Thyroid gland (tissue), 4 donors: ENCODE data around the gene POFUT1.
"Not testable (repeated sequence)": the region's sequence is repeated elsewhere in the genome, so short reads cannot be mapped to it uniquely, and the experiment has no call there.

Experiments
- POLR2A ChIP-seq, 2 donors: fragments of 450-650 bp; IDR thresholded peaks; one replicate each; pipeline ENCODE4 v1.6.1; 2017; ENCODE audit warnings: antibody characterized with exemption in 2 of 2, mild to moderate bottlenecking in 2 of 2, moderate library complexity in 1 of 2
- TF ChIP-seq, protein P1 (sequence below), 6 experiments: fragments of 200-600 bp in 3 of 6; fragments of 450-650 bp in 3 of 6; sonication (generic) in 3 of 6; IDR thresholded peaks; one replicate each; pipeline ENCODE4 v1.5.1; 2016 to 2019; ENCODE audit warnings: antibody characterized with exemption in 6 of 6, mild to moderate bottlenecking in 2 of 6, inconsistent platforms in 1 of 6, moderate library complexity in 1 of 6

DNA sequence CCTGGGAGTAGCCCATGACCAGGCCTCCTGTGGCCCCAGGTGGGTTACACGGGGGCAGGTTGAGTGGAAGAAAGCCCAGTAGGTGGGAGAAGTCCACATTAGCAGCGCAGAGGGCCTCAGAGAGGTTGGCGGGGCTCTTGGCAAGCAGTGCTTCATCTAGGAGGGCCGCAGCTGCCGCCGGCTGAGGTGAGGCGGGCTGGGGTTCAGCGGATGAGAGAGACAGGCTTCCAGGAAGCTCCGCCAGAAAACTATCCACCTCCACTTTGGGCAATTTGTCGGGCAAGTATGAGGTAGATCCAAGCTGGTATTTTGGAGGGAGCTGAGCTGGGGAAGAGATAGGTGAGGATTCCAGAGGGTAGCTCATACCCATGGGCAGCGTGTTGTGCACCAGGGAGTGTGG, 11.1 kb upstream of the POFUT1 start:
- TF ChIP-seq, protein P1, sequence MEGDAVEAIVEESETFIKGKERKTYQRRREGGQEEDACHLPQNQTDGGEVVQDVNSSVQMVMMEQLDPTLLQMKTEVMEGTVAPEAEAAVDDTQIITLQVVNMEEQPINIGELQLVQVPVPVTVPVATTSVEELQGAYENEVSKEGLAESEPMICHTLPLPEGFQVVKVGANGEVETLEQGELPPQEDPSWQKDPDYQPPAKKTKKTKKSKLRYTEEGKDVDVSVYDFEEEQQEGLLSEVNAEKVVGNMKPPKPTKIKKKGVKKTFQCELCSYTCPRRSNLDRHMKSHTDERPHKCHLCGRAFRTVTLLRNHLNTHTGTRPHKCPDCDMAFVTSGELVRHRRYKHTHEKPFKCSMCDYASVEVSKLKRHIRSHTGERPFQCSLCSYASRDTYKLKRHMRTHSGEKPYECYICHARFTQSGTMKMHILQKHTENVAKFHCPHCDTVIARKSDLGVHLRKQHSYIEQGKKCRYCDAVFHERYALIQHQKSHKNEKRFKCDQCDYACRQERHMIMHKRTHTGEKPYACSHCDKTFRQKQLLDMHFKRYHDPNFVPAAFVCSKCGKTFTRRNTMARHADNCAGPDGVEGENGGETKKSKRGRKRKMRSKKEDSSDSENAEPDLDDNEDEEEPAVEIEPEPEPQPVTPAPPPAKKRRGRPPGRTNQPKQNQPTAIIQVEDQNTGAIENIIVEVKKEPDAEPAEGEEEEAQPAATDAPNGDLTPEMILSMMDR (IDR thresholded peaks at IDR 0.05), result not testable (repeated sequence)
- not testable (repeated sequence) for TF ChIP-seq POLR2A (IDR thresholded peaks at IDR 0.05)
